GM10847 (cell line): ENCODE data around the gene CTU2.

ENCODE experiments used
- POLR2A ChIP-seq: IDR thresholded peaks from 2 replicates; pipeline ENCODE4 v1.6.1; 2011; ENCODE audit not compliant: insufficient read length; ENCODE audit errors: extremely low read depth

CTU2 gene

DNA sequence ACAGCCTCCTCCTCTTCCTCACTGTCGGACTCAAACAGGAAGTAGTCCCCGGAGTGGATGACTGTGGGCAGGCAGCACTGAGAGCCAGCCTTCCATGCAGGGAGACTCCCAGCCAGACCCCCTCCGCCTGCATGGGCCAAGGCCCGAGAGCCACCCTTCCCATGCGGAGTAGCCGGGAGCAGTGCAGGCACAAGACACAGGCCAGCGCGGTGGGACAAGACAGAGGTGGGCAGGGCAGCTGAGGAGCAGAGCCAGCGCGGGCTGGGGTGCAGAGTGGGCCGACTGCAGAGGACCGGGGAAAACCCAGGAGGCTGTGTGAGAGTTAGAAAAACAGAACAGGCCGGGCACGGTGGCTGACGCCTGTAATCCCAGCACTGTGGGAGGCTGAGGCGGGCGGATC is 17.6 kb downstream of the CTU2 start:
- TF ChIP-seq POLR2A: no peak

DNA sequence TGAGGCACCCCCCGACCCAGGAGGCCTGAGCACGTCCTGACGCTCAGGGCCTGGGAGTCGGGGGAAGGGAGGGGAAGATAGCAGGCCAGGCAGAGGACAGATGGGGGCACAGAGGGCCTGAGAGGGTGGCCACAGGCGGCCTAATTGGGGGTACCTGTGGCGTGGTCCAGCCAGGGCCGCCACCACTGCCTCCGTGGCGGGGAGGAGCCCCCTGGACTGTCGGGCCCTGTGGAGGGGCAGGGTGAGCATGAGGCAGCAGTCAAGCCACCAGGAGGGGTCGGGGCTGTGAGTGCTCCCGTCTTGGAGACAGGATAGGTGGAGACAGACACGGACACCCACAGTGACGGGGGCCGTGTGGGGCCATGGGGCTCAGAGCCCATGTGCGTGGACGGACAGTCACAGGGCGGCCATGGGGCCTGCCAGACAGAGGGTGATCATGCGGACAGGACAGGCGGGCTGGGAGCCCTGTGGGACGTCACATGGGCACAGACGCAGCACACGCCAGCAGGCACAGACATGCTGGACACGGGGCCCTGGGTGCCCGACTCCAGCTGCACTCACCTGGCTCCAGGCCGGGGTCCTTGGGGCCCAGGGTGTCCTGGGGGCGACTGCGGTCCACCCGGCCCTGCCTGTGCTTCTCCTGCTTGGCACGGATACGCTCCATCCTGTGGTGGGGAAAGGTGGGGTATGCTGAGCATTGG is 18.7 kb downstream of the CTU2 start:
- no peak for TF ChIP-seq POLR2A

- no peak for TF ChIP-seq POLR2A
Observed at GRCh38 chr16:88725609-88726407, 19.5 kb downstream of the CTU2 start.

- no peak for TF ChIP-seq POLR2A
Observed at GRCh38 chr16:88726408-88726749, 20.1 kb downstream of the CTU2 start.

- no peak for TF ChIP-seq POLR2A
Observed at GRCh38 chr16:88726981-88727380, 20.7 kb downstream of the CTU2 start.

DNA sequence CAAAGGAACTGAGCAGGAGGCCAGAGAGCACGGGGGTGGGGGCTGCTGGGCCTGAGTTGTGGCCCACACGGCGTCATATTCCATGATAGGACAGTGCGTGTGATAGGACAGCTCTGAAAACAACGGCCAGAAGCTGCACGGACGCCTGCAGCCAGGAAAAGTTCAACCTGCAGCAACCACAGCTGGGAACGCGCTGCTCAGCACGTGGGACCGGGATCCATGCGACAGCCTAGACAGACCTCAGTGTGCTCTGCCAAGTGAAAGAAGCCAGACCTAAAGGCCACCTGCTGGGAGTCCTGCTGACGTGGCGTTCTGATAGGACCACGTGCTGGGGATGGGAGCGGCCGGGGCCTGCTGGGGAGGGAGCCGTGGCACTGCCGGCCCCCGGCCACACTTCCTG is 21.6 kb downstream of the CTU2 start:
- TF ChIP-seq POLR2A: no peak

- no peak for TF ChIP-seq POLR2A
Observed at GRCh38 chr16:88730632-88731607, 24.6 kb downstream of the CTU2 start.

DNA sequence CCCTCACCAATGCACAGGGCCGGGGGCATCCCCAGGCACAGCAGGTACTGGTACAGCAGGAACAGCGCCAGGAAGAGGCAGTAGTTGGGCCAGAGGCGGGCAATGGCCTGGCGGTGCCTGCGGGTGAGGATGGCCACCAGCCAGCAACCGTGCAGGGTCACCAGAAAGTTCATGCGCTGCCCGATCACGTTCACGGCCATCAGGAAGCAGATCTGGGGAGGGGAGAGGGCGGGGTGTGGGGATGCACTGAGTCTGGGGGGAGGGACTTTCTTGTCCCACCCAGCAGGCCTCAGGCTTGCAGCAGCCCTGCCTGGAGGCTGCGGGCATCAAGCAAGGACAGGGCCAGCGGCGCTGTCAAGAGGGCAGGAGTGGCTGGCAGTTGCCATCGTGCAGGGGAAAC is 25.4 kb downstream of the CTU2 start:
- TF ChIP-seq POLR2A: no peak

GRCh38 chr16:88732172-88732960 is 26.1 kb downstream of the CTU2 start:
- TF ChIP-seq POLR2A: no peak

GRCh38 chr16:88732961-88733294 is 26.6 kb downstream of the CTU2 start:
- TF ChIP-seq POLR2A: no peak

DNA sequence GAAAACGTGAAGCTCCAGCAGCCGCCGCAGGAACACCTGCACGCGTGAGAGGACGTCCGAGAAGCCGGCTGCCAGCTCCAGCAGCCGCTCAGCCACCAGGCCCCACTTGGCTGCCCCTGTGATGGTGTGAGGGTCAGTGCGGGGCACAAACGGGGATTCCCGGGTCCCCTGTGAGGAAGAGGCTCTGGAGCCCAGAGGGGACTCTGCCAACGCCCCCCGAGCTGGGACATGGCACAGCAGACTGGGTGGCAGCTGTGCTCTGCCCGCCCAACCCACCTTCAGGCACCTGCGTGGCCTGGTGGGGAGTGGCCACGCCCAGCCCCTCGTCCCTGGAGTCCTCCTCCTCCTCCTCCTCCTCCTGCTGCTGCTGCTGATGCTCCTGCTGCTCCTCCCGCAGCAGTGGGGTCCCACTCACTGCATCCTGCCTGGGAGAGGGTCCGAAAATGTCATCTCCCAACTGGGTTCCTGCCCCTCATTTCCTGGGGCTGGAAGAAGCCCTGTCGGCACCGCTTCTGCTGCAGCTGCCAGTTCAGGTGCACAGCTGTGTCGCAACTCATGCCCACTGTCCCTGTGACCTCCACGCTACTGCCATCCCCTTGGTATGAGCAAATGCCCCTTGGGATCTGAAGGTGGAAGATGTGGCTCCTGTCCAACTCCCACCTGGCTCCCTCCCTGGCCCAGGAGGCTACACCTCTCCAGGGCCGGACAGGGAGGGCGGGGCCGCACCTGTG is 27.5 kb downstream of the CTU2 start:
- no peak for TF ChIP-seq POLR2A

- no peak for TF ChIP-seq POLR2A
Observed at GRCh38 chr16:88734361-88734728, 28.0 kb downstream of the CTU2 start.

GRCh38 chr16:88735121-88735520 is 28.8 kb downstream of the CTU2 start:
- TF ChIP-seq POLR2A: no peak

GRCh38 chr16:88735616-88736015 is 29.3 kb downstream of the CTU2 start:
- no peak for TF ChIP-seq POLR2A
